DMS53 treated with DMSO at 0.1 percent for 48 hours (cell line): ENCODE results near the gene RAP1B.
"Not testable (repeated sequence)": the region's sequence is repeated elsewhere in the genome, so short reads cannot be mapped to it uniquely, and the experiment has no call there.

ENCODE experiments used
- DNase-seq: peaks from one replicate; lab custom pipeline; 2025; ENCODE audit not compliant: unreplicated experiment; lab: John Stamatoyannopoulos, UW

Gene RAP1B

DNA sequence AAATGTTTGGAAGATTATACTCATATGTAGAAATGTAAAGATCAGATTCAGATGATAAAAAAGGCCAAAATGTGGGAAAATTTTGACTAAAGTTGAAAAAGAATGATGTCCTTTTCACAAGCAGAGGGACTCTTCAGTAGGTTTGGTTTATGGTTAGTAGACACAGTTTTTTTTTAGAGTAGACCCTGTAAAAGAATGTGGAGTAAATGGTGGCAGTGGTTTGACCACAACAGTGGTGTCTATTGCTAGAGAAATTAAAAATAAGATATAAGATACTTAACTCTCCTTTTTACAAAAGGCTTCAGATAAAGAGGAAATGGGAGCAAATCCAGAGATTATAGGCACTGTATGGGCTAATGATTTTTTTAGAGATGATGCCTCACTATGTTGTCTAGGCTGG is 21.8 kb downstream of the RAP1B start:
- DNase-seq: no peak

GRCh38 chr12:68633614-68634558 is 23.2 kb downstream of the RAP1B start:
- DNase-seq: no peak

DNA sequence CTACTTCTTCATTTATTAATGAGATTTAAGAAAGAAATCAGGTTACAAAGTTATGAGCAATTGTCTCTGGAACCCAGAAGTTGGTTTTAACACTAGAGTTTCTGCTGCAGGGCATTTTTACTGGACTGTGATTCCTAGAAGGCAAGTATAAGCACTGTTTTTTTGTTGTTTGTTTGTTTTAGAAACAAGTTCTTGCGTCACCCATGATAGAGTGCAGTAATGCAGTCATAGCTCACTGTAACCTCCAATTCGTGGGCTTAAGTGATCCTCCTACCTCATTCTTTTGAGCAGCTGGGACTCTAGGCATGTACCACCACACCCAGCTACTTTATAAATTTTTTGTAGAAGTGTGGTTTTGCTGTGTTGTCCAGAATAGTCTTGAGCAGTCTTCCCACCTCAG is 25.6 kb downstream of the RAP1B start:
- DNase-seq: no peak

- not testable (repeated sequence) for DNase-seq
Measured at GRCh38 chr12:68637439-68637838, 26.7 kb downstream of the RAP1B start.

DNA sequence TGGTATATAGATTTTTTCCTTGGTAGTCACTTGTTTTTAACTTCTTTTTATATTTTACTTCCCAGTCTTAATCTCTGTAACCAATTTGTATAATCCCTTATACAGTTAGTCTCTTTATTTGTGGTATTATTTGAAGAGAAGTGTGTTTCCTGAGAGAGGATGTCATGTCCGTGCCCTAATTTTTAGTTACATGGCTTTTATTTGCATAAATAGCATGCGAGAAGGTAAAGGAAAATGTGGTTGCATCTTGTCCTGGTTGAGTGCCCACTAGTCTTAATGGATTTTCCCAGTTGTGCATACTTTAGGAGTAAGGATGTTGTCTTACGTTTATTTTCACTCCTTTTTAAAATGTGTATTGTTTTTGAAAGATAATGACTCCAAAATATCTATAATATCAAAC is 27.5 kb downstream of the RAP1B start:
- DNase-seq: no peak

DNA sequence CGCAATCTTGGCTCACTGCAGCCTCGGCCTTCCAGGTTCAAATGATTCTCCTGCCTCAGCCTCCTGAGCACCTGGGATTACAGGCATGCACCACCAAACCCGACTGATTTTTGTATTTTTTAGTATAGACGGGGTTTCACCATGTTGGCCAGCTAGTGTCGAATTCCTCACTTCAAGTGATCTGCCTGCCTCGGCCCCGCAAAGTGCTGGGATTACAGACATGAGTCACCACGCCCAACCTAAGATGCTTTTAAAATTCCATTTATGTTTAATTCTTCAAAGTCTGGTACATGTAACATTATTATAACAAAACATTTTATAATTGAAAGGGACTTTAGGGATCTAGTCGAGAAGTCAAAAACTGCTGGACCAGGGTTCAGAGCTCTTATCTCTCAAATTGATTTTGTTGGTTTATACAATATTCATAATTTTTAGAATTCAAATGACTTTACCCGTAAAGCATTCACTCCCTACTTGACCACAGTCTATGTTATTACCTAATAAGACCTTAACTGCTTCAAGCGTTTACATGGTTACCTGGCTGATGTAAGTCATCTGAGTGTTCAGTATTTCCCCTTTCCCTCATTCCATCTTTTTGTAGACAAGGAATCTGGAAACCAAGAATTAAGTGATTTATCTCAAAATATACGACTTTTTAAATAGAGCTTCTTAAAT is 28.2 kb downstream of the RAP1B start:
- no peak for DNase-seq

GRCh38 chr12:68639396-68639767 is 28.7 kb downstream of the RAP1B start:
- no peak for DNase-seq

GRCh38 chr12:68641138-68641537 is 30.4 kb downstream of the RAP1B start:
- no peak for DNase-seq

DNA sequence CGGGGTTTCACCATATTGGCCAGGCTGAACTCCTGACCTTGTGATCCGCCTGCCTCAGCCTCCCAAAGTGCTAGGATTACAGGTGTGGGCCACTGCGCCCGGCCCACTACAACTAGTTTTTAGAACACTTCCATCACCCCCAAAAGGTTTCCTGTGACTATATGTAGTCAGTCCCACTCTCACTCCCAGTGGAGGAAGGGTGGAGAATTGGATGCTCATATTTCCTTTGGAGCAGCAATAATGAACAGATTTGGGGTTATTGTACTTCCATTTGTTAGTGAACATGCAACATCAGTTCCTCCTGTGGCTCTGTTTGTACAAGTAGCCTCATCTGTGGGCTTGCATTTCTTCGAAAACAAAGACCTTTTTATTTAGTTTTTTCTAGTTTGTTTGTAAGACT is 35.8 kb downstream of the RAP1B start:
- no peak for DNase-seq

DNA sequence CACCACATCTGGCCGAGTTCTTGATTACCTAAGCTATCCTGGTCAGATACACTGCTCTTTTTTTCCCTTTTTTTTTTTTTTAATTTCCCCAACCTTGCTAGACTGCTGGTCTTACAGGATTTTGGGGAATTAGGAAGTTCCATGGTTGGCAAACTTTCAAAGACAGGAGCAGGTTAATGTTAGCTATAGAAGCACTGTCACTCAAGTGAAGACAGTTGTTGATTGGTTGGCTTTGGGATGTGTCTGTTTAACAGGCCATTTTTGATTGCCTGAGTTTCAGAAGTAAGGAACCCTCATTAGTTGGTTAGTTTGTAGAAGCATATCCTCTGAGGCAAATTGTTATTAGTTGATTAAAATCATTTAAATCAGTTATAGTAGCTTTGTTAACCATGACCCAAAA is 36.8 kb downstream of the RAP1B start:
- DNase-seq: no peak

DNA sequence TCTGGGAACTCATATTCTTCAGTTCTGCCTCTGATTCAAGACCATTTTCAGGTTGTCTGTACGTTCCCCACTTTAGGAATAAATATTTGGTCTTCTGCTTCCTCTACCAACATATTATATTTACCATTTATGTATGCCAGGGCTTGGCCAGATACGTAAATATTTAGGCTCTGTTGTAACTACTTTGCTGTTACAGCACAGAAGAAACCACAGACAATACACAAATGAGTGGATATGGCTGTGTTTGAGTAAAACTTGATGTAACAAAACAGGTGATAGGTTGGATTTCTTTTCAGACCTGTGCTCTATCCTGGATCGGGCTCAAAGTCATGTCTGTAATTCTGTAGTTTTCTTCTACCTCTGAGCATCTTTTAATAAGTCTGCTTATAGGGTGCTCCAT is 37.5 kb downstream of the RAP1B start:
- DNase-seq: no peak

GRCh38 chr12:68665016-68665569 is 54.4 kb downstream of the RAP1B start:
- no peak for DNase-seq

DNA sequence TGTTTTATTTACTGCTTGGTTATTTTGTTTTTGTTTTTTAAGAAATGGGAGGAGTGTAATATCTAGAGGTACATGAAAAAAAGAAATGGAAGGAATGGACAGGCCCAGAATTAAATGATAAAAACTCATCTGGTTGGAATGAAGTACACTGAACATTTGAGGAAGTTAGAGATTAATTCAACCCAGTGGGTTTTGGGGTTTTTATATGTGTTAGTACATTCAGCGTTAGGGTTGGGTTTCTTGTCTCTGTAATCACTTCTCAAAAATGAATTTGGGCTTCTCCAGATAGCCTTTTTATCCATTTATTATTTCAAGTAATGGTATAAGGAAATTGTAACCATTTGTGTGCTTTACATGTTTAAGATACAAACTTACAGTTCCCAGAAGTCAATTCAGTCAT is 56.6 kb downstream of the RAP1B start:
- DNase-seq: no peak

- DNase-seq: no peak
Measured at GRCh38 chr12:68667896-68668295, 57.2 kb downstream of the RAP1B start.

- DNase-seq: no peak
Measured at GRCh38 chr12:68671179-68671578, 60.5 kb downstream of the RAP1B start.

DNA sequence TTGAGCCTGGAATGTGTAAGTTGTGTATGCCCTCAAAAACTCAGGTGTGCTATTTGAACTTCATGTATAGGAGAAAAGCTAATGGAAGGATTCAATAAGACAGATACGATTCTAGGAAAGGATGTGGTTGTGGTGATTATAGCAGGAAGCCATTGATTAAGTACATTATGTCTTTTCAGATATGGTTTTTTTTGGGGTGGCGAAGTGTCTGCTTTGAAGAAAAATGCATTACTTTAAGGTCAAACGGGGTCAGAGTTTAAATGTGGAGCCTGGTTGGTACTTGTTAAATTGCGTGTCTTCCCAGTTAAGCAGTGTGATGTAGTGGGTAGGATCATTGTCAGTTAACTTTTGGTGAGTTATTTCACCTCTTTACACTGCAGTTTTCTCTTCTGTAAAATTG is 63.1 kb downstream of the RAP1B start:
- DNase-seq: no peak

- no peak for DNase-seq
Measured at GRCh38 chr12:68674376-68674775, 63.7 kb downstream of the RAP1B start.

- DNase-seq: no peak
Measured at GRCh38 chr12:68675101-68675842, 64.6 kb downstream of the RAP1B start.

DNA sequence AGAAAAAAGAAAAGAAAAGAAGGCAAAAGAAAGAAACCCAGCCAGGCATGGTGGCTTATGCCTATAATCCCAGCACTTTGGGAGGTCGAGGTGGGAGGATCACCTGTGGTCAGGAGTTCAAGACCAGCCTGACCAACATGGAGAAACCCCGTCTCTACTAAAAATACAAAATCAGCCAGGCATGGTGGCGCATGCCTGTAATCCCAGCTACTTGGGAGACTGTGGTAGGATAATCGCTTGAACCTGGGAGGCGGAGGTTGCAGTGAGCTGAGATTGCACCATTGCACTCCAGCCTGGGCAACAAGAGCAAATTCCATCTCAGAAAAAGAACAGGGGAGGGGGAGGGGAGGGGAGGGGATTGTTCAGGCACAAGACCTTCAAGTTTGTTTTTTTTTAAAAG is 66.2 kb downstream of the RAP1B start:
- not testable (repeated sequence) for DNase-seq

GRCh38 chr12:68686262-68686594 is 75.5 kb downstream of the RAP1B start:
- DNase-seq: no peak
